Loucy (cell line): Measurements from ENCODE around the gene GLG1.

Source experiments
- EZH2phosphoT487 ChIP-seq: fragments of 200-600 bp; IDR thresholded peaks from 2 replicates; pipeline ENCODE4 v1.6.1; 2018; ENCODE audit warnings: antibody characterized with exemption, mild to moderate bottlenecking, moderate library complexity, borderline replicate concordance
- TF ChIP-seq, protein P1 (sequence below): fragments of 200-600 bp; sonication (generic); conservative IDR thresholded peaks from 2 replicates; pipeline ENCODE4 v1.5.1; 2014; ENCODE audit warnings: mild to moderate bottlenecking, antibody characterized with exemption, low read length

- TF ChIP-seq, protein P1, sequence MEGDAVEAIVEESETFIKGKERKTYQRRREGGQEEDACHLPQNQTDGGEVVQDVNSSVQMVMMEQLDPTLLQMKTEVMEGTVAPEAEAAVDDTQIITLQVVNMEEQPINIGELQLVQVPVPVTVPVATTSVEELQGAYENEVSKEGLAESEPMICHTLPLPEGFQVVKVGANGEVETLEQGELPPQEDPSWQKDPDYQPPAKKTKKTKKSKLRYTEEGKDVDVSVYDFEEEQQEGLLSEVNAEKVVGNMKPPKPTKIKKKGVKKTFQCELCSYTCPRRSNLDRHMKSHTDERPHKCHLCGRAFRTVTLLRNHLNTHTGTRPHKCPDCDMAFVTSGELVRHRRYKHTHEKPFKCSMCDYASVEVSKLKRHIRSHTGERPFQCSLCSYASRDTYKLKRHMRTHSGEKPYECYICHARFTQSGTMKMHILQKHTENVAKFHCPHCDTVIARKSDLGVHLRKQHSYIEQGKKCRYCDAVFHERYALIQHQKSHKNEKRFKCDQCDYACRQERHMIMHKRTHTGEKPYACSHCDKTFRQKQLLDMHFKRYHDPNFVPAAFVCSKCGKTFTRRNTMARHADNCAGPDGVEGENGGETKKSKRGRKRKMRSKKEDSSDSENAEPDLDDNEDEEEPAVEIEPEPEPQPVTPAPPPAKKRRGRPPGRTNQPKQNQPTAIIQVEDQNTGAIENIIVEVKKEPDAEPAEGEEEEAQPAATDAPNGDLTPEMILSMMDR, result no peak
- no peak for TF ChIP-seq EZH2phosphoT487
Measured at GRCh38 chr16:74557275-74557674, 49.6 kb downstream of the GLG1 start.
